ENCODE results near the gene FOXP1. TPM values are rescaled to one million over a fixed set of nuclear protein-coding genes. Genes with fewer than 3 reads are reported as not detected.

The FOXP1 gene
- total RNA-seq, 1 donor from 2014 or later, result 71.3 TPM

DNA sequence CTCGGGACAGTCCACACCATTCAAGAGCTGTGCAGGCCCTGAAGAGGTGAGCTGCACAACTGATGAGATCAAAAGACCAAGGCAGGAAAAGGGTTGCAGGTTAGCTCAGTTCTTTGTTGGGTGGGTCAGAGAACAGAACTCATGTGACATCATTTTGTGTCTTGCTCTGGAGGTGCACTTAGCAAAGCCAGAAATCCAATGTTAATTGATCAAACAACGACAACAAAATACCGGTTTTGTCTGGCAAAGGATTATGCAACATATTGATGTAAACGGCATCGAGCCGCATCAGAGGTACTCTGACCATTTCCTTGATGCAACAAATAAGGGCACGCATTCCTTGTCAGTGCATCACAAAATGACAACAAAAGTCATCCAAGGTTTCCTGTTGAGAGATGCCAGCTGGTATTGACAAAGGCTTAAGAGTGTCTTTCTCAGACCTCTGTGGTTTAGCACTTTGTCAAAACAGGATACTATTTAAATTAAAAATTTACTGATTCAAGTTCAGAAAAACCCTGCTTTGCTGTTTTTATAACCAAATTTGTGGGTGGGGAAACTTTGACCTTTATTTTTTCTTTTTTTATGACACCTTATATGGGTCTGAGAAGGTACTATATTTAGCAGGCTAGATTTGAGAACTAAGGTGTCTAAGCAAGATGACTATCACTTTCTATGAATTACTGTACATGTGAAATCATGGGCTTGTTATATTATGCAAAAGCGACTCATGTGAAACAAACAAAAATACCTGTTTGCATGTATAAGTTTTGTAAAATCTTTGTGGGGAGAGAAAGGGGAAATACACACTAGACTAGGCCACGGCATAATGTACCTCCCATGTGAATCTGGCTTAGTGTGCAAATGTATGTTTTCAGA is 496.1 kb downstream of the FOXP1 start:
- Mint-ChIP-seq H3K27ac (ENCODE audit: unreplicated experiment) (no peak overlapping the region), H3K4me1 (ENCODE audit: unreplicated experiment) (peaks cover 4% of the 10 kb centered on the region), H3K4me3 (ENCODE audit: unreplicated experiment) (no peak overlapping the region), H3K27me3 (ENCODE audit: unreplicated experiment) (peaks cover 3% of the 10 kb centered on the region), H3K9me3 (ENCODE audit: unreplicated experiment) (no peaks in the 10 kb centered on the region), H3K36me3 (ENCODE audit: low read depth, unreplicated experiment) (no peaks in the 10 kb centered on the region)
- DNase-seq (ENCODE audit: low spot score), result no peak
- TF ChIP-seq CTCF (IDR thresholded peaks at IDR 0.05; ENCODE audit: unreplicated experiment), result no peak

GRCh38 chr3:71086777-71087142 is 496.8 kb downstream of the FOXP1 start:
- TF ChIP-seq CTCF (IDR thresholded peaks at IDR 0.05; ENCODE audit: unreplicated experiment), result no peak
- no peak for DNase-seq (ENCODE audit: low spot score)
- Mint-ChIP-seq H3K36me3 (ENCODE audit: low read depth, unreplicated experiment) (no peaks in the 10 kb centered on the region), H3K9me3 (ENCODE audit: unreplicated experiment) (no peaks in the 10 kb centered on the region), H3K27ac (ENCODE audit: unreplicated experiment) (no peak overlapping the region), H3K4me1 (ENCODE audit: unreplicated experiment) (peaks cover 4% of the 10 kb centered on the region), H3K27me3 (ENCODE audit: unreplicated experiment) (peaks cover 3% of the 10 kb centered on the region), H3K4me3 (ENCODE audit: unreplicated experiment) (no peak overlapping the region)

DNA sequence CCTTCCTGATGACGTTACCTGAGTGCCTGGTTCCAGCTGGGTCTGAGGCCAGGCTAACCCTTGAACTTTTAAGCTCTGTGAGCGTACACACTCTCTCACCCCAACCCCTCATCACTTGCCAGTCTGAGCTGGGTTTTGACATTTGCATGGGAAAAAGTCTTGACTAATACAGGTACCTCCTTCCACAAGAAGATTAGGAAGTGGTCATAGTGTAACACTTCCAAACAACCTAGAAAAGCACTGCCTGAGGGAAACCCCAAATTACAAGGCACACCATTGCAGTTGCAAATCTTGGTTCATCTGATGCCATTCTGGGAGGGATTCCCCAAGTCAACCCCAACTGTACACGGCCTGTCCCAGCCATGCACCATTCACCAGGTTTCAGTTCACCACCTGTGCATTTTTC is 499.8 kb downstream of the FOXP1 start:
- no peak for TF ChIP-seq CTCF (IDR thresholded peaks at IDR 0.05; ENCODE audit: unreplicated experiment)
- H3K27me3 Mint-ChIP-seq (ENCODE audit: unreplicated experiment), result no peaks in the 10 kb centered on the region
- no peaks in the 10 kb centered on the region for H3K9me3 Mint-ChIP-seq (ENCODE audit: unreplicated experiment)
- peaks cover 4% of the 10 kb centered on the region for H3K4me1 Mint-ChIP-seq (ENCODE audit: unreplicated experiment)
- DNase-seq (ENCODE audit: low spot score), result no peak
- H3K36me3 Mint-ChIP-seq (ENCODE audit: low read depth, unreplicated experiment), result no peaks in the 10 kb centered on the region
- H3K27ac Mint-ChIP-seq (ENCODE audit: unreplicated experiment), result no peak overlapping the region
- no peak overlapping the region for H3K4me3 Mint-ChIP-seq (ENCODE audit: unreplicated experiment)

DNA sequence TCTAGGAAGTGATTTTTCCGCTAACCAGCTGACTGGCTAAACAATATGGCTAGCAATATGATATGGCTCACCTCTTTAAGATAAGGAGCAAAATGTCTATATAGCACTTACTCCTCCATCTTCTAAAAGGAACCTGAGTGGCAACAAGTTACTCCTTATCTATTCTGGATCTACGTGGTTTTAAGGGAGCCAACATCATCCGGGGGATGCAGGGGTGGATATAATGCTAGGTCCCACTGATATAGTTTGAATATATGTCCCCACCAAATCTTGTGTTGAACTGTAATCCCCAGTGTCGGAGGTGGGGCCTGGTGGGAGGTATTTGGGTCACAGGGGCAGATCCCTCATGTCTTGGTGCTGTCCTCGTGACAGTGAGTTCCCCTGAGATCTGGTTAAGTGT is 500.7 kb downstream of the FOXP1 start:
- Mint-ChIP-seq H3K27me3 (ENCODE audit: unreplicated experiment) (no peaks in the 10 kb centered on the region), H3K36me3 (ENCODE audit: low read depth, unreplicated experiment) (no peaks in the 10 kb centered on the region), H3K9me3 (ENCODE audit: unreplicated experiment) (no peaks in the 10 kb centered on the region), H3K27ac (ENCODE audit: unreplicated experiment) (no peak overlapping the region), H3K4me1 (ENCODE audit: unreplicated experiment) (peaks cover 3% of the 10 kb centered on the region), H3K4me3 (ENCODE audit: unreplicated experiment) (no peak overlapping the region)
- TF ChIP-seq CTCF (IDR thresholded peaks at IDR 0.05; ENCODE audit: unreplicated experiment), result no peak
- no peak for DNase-seq (ENCODE audit: low spot score)

- H3K27me3 Mint-ChIP-seq (ENCODE audit: unreplicated experiment), result no peaks in the 10 kb centered on the region
- no peak overlapping the region for H3K27ac Mint-ChIP-seq (ENCODE audit: unreplicated experiment)
- H3K4me3 Mint-ChIP-seq (ENCODE audit: unreplicated experiment), result no peak overlapping the region
- no peaks in the 10 kb centered on the region for H3K9me3 Mint-ChIP-seq (ENCODE audit: unreplicated experiment)
- H3K4me1 Mint-ChIP-seq (ENCODE audit: unreplicated experiment), result peaks cover 3% of the 10 kb centered on the region
- DNase-seq (ENCODE audit: low spot score), result no peak
- no peaks in the 10 kb centered on the region for H3K36me3 Mint-ChIP-seq (ENCODE audit: low read depth, unreplicated experiment)
- no peak for TF ChIP-seq CTCF (IDR thresholded peaks at IDR 0.05; ENCODE audit: unreplicated experiment)
Observed at GRCh38 chr3:71080517-71081083, 502.9 kb downstream of the FOXP1 start.
